ENCODE data around the gene ZNF638.

Gene ZNF638

GRCh38 chr2:71454221-71455010, 122.8 kb downstream of the ZNF638 start:
- Histone ChIP-seq H3K27ac (no peak overlapping the region), H3K36me3 (ENCODE audit: insufficient read depth) (no peaks in the 10 kb centered on the region), H3K9ac (no peak overlapping the region), H3K27me3 (ENCODE audit: insufficient read depth, low read depth) (no peaks in the 10 kb centered on the region), H4K20me1 (ENCODE audit: insufficient read depth) (no peaks in the 10 kb centered on the region), H3K4me1 (ENCODE audit: low read depth, poor library complexity, severe bottlenecking) (no peaks in the 10 kb centered on the region), H3K4me3 (IDR thresholded peaks at IDR 0.05; ENCODE audit: insufficient read depth, low read depth, low read length) (no peak overlapping the region), H2AFZ (ENCODE audit: low read depth) (no peak overlapping the region), H3K79me2 (ENCODE audit: insufficient read depth, low read depth) (no peaks in the 10 kb centered on the region), H3K4me2 (no peak overlapping the region)
- no peak for TF ChIP-seq CTCF (conservative IDR thresholded peaks at IDR 0.05; ENCODE audit: low read depth, low read length)

DNA sequence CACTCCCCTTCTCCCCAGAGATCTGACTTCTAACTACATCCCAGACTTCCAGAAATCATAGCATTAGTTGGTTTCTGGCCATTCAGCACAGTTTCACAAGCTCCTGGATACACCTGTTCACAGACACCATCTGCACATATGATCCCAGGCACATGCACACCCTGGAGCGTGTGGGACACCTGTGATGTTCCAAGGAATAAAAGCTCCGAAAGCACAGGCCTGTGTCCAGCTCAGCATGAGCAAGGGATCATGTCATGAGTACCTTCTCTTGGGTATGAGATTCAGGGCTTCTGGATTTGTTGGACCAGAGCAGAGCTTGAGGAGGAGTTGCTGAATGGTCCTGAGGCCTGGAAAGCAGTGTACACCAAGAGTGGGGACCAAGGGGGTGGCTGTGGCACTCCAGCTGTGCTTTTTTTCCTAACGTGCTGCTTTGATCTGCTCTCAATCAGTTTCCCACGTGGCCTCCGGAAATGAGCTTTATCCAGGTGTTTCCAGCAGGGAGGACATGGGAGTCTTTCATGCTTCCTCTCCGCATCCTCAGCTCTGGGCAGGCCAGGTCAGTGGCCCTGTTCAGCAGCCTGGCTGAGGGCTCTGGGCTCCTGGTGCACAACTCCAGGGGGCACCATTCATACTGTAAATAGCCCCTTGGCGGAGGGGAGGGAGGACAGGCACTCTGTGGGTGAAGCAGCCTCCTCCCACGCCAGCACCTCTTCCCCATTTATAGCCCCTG, 123.6 kb downstream of the ZNF638 start:
- Histone ChIP-seq H3K4me1 (ENCODE audit: low read depth, poor library complexity, severe bottlenecking) (no peaks in the 10 kb centered on the region), H4K20me1 (ENCODE audit: insufficient read depth) (no peaks in the 10 kb centered on the region), H3K36me3 (ENCODE audit: insufficient read depth) (no peaks in the 10 kb centered on the region), H3K27me3 (ENCODE audit: insufficient read depth, low read depth) (no peaks in the 10 kb centered on the region), H3K79me2 (ENCODE audit: insufficient read depth, low read depth) (no peaks in the 10 kb centered on the region), H3K4me2 (no peak overlapping the region), H3K4me3 (IDR thresholded peaks at IDR 0.05; ENCODE audit: insufficient read depth, low read depth, low read length) (no peak overlapping the region), H2AFZ (ENCODE audit: low read depth) (no peak overlapping the region), H3K27ac (no peak overlapping the region), H3K9ac (no peak overlapping the region)
- no peak for TF ChIP-seq CTCF (conservative IDR thresholded peaks at IDR 0.05; ENCODE audit: low read depth, low read length)

DNA sequence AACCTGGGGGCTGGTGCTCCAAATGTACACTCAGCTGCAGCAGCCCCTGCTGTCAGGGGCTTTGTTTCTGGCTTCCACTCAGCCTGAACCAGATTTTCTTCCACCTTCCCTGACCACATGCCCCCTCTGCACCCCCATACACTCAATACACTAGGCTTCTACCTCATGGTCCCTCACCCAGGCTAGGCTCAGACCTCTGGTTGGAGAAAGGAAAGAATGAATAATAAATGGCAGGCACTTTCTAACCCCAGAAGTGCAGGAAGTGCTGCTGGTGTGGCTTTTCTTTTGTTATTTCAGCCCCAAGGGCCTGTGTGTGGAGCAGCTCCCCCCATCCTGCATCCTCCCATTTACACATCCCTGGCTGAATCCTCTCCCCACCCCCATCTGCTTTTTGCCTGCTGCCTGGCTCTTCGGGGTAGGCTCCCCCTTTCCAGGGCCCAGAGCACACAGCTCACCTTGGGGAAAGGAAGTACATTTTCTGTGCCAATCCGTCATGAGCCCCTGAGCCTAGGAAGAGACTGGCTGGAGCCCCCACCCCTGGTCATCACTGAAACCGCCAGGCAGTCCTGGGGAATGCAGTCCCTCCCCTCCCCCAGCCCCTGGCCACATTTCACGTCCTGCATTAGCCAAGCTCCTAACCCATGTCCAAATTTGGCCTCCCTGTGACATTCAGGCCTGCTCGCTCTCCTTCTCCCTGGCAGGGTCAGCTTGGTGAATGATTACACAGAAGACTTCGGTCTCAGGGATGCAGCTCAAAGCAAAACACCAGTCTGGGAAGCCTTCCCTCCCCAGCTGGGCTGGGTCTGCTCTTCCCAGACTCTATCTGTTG, 124.4 kb downstream of the ZNF638 start:
- Histone ChIP-seq H3K36me3 (ENCODE audit: insufficient read depth) (no peaks in the 10 kb centered on the region), H3K4me2 (no peak overlapping the region), H4K20me1 (ENCODE audit: insufficient read depth) (no peaks in the 10 kb centered on the region), H3K4me3 (IDR thresholded peaks at IDR 0.05; ENCODE audit: insufficient read depth, low read depth, low read length) (no peak overlapping the region), H3K27ac (no peak overlapping the region), H3K9ac (no peak overlapping the region), H3K4me1 (ENCODE audit: low read depth, poor library complexity, severe bottlenecking) (no peaks in the 10 kb centered on the region), H3K79me2 (ENCODE audit: insufficient read depth, low read depth) (no peaks in the 10 kb centered on the region), H3K27me3 (ENCODE audit: insufficient read depth, low read depth) (no peaks in the 10 kb centered on the region), H2AFZ (ENCODE audit: low read depth) (no peak overlapping the region)
- no peak for TF ChIP-seq CTCF (conservative IDR thresholded peaks at IDR 0.05; ENCODE audit: low read depth, low read length)

- Histone ChIP-seq H3K27ac (no peak overlapping the region), H2AFZ (ENCODE audit: low read depth) (no peak overlapping the region), H3K9ac (no peak overlapping the region), H4K20me1 (ENCODE audit: insufficient read depth) (no peaks in the 10 kb centered on the region), H3K79me2 (ENCODE audit: insufficient read depth, low read depth) (no peaks in the 10 kb centered on the region), H3K4me2 (no peak overlapping the region), H3K4me3 (IDR thresholded peaks at IDR 0.05; ENCODE audit: insufficient read depth, low read depth, low read length) (no peak overlapping the region), H3K4me1 (ENCODE audit: low read depth, poor library complexity, severe bottlenecking) (no peaks in the 10 kb centered on the region), H3K36me3 (ENCODE audit: insufficient read depth) (no peaks in the 10 kb centered on the region), H3K27me3 (ENCODE audit: insufficient read depth, low read depth) (no peaks in the 10 kb centered on the region)
- TF ChIP-seq CTCF (conservative IDR thresholded peaks at IDR 0.05; ENCODE audit: low read depth, low read length): no peak
These were observed 125.0 kb downstream of the ZNF638 start for GRCh38 chr2:71456617-71457016.
